B cell (primary cell): Measurements from ENCODE around the gene CHMP1A. TPM values are rescaled to one million over a fixed set of nuclear protein-coding genes. Genes with fewer than 3 reads are reported as not detected.

ENCODE experiments used
- ATAC-seq: fragments of 200-7000 bp; cut with Tn5 transposase; one replicate; pipeline ENCODE4 v1.10.0; 2021; ENCODE audit warnings: low read depth, mild to moderate bottlenecking, moderate number of reproducible peaks, moderate library complexity
- CTCF ChIA-PET: fragments of 350-600 bp; sonication (Branson Sonifier 250); formaldehyde crosslinking; loops from one replicate; lab custom pipeline; 2021; ENCODE audit warnings: antibody characterized with exemption, inconsistent platforms; lab: Charles Lee
- POLR2A ChIA-PET: fragments of 350-600 bp; sonication (Branson Sonifier 250); formaldehyde crosslinking; loops from one replicate; lab custom pipeline; 2021; ENCODE audit warnings: antibody characterized with exemption; lab: Charles Lee
- DNase-seq: peaks from one replicate; pipeline ENCODE4 v3.0.0; 2013
- H2AFZ ChIP-seq: 2 replicates; pipeline ENCODE4 v1.6.1; 2012; ENCODE audit warnings: mild to moderate bottlenecking, low read depth, low read length; ENCODE audit not compliant: insufficient read depth, poor library complexity, severe bottlenecking
- H3K27ac ChIP-seq, 2 donors: 1 replicate in 1 of 2; 2 replicates in 1 of 2; pipeline ENCODE4 v1.5.1; 2012 to 2013; ENCODE audit warnings: low read length in 2 of 2, mild to moderate bottlenecking in 2 of 2, moderate library complexity in 1 of 2
- H3K27me3 ChIP-seq, 4 experiments: fragments of 200-600 bp in 1 of 4; sonication (generic) in 1 of 4; replicated peaks in 1 of 4; 1 replicate in 2 of 4; 2 replicates in 2 of 4; pipeline versions ENCODE4 v1.6.1 to v1.7.0; 2013 to 2016; ENCODE audit warnings: low read length in 3 of 4, mild to moderate bottlenecking in 2 of 4, mixed read lengths in 1 of 4, moderate library complexity in 1 of 4; ENCODE audit not compliant: insufficient read depth in 4 of 4, control insufficient read depth in 3 of 4; ENCODE audit errors: control extremely low read depth in 1 of 4
- H3K36me3 ChIP-seq, 2 experiments: replicated peaks in 1 of 2; 1 replicate in 1 of 2; 2 replicates in 1 of 2; pipeline versions ENCODE4 v1.6.1 to v1.7.1; 2013; ENCODE audit warnings: low read length in 1 of 2; ENCODE audit not compliant: insufficient read depth in 2 of 2, control insufficient read depth in 1 of 2; ENCODE audit errors: control extremely low read depth in 1 of 2, extremely low read depth in 1 of 2
- H3K4me1 ChIP-seq, 2 donors: fragments of 200-600 bp in 1 of 2; sonication (generic) in 1 of 2; 1 replicate in 1 of 2; 2 replicates in 1 of 2; pipeline versions ENCODE4 v1.5.1 to v1.6.1; 2013 to 2017; ENCODE audit warnings: low read length in 2 of 2; ENCODE audit not compliant: control insufficient read depth in 2 of 2, insufficient read depth in 2 of 2
- H3K4me2 ChIP-seq: replicated peaks from 2 replicates; pipeline ENCODE3; 2012; ENCODE audit warnings: mild to moderate bottlenecking, low read depth, low read length; ENCODE audit not compliant: poor library complexity, severe bottlenecking
- H3K4me3 ChIP-seq, 5 experiments: fragments of 200-600 bp in 1 of 5; sonication (generic) in 1 of 5; 1 replicate in 3 of 5; 2 replicates in 2 of 5; pipeline versions ENCODE4 v1.5.1 to v1.7.0; 2011 to 2016; ENCODE audit warnings: low read length in 4 of 5, mild to moderate bottlenecking in 4 of 5, low read depth in 2 of 5, control low read depth in 1 of 5, moderate library complexity in 1 of 5; ENCODE audit not compliant: insufficient read depth in 1 of 5; ENCODE audit errors: control extremely low read depth in 1 of 5, extremely low read depth in 1 of 5
- H3K79me2 ChIP-seq: fragments of 200-600 bp; sonication (generic); one replicate; pipeline ENCODE4 v1.6.0; 2016; ENCODE audit warnings: low read length; ENCODE audit not compliant: control insufficient read depth, insufficient read depth
- H3K9ac ChIP-seq: fragments of 200-600 bp; sonication (generic); 2 replicates; pipeline ENCODE4 v1.6.1; 2017; ENCODE audit warnings: mild to moderate bottlenecking, low read length, moderate library complexity
- H3K9me3 ChIP-seq, 3 donors: one replicate each; pipeline versions ENCODE4 v1.6.1 to v1.7.1; 2013; ENCODE audit warnings: low read length in 2 of 3; ENCODE audit not compliant: control insufficient read depth in 2 of 3, insufficient read depth in 1 of 3; ENCODE audit errors: control extremely low read depth in 1 of 3
- H4K20me1 ChIP-seq: 2 replicates; pipeline ENCODE4 v1.6.0; 2012; ENCODE audit warnings: mild to moderate bottlenecking, low read length; ENCODE audit not compliant: insufficient read depth, control insufficient read depth, poor library complexity, severe bottlenecking
- H3K27ac Mint-ChIP-seq: one replicate; pipeline ENCODE4 v1.8.0; 2021; ENCODE audit warnings: mixed read lengths
- H3K27me3 Mint-ChIP-seq: one replicate; pipeline ENCODE4 v1.8.0; 2021; ENCODE audit warnings: mixed read lengths
- H3K4me1 Mint-ChIP-seq: one replicate; pipeline ENCODE4 v1.8.0; 2021; ENCODE audit warnings: mixed read lengths
- H3K4me3 Mint-ChIP-seq: one replicate; pipeline ENCODE4 v1.8.0; 2021; ENCODE audit warnings: mixed read lengths
- H3K9me3 Mint-ChIP-seq: one replicate; pipeline ENCODE4 v1.8.0; 2022; ENCODE audit warnings: mixed read lengths; ENCODE audit not compliant: insufficient read depth
- CTCF ChIP-seq: fragments of 200-600 bp; IDR thresholded peaks from one replicate; pipeline ENCODE4 v1.8.0; 2022; ENCODE audit warnings: antibody characterized with exemption, mild to moderate bottlenecking
- EZH2 ChIP-seq: IDR thresholded peaks from 2 replicates; pipeline ENCODE4 v1.6.1; 2012; ENCODE audit warnings: borderline replicate concordance, low read depth, mild to moderate bottlenecking, moderate library complexity, low read length; ENCODE audit not compliant: insufficient read depth, poor library complexity, severe bottlenecking
- WGBS: methylation state at CpG from one replicate; pipeline ENCODE4 v1.1.5; 2013; ENCODE audit warnings: missing lambda C conversion rate; ENCODE audit not compliant: insufficient coverage; 5-methylcytosine and 5-hydroxymethylcytosine counted together
- intact Hi-C: fragments of 100-400 bp; cut with micrococcal nuclease; formaldehyde crosslinking; loops from one replicate; pipeline ENCODE4 v1.10.0; 2022
- polyA plus RNA-seq: library from polyadenylated mRNA; depleted of rRNA; stranded (reverse); fragments of >200 nt; gene quantifications from 2 replicates; pipeline ENCODE4 v1.2.3, GENCODE V29; 2012
- total RNA-seq, 2 donors: library from RNA; stranded (reverse); fragments of 120-200 nt in 1 of 2; gene quantifications; 1 replicate in 1 of 2; 2 replicates in 1 of 2; pipeline versions ENCODE4 v1.2.3 to v1.2.4, GENCODE V29; 2013 to 2022

Gene CHMP1A
- total and polyA plus RNA-seq, 2 donors (not counting 1 experiment from before 2014, with no cell fraction given): 80.4 to 88.1 TPM

GRCh38 chr16:89646270-89646669 lies 11.2 kb downstream of the CHMP1A start:
- H3K4me1 Mint-ChIP-seq: peaks cover under 1% of the 10 kb centered on the region
- ChIA-PET CTCF (no interaction called here), POLR2A (interaction anchor here (0.6 kb wide), 1 partner anchor 83 kb away, joined by 3 read pairs; no protein-coding TSS in a partner anchor)
- peaks cover 16% of the 10 kb centered on the region for H4K20me1 ChIP-seq
- H3K79me2 ChIP-seq: no peaks in the 10 kb centered on the region
- no peak overlapping the region for H3K9ac ChIP-seq
- 97% methylated on average over 22 of the region's 22 CpGs for WGBS
- H3K4me3 Mint-ChIP-seq: no peak overlapping the region
- intact Hi-C loops: no loop called here
- no peaks in the 10 kb centered on the region for H3K9me3 ChIP-seq
- no peak overlapping the region for H3K4me2 ChIP-seq
- no peak overlapping the region for H2AFZ ChIP-seq
- H3K27ac ChIP-seq: no peak overlapping the region
- H3K4me1 ChIP-seq: peaks cover 0 to 1% of the 10 kb centered on the region in 2 donors
- no peak overlapping the region for H3K27ac Mint-ChIP-seq
- H3K27me3 ChIP-seq: no peaks in the 10 kb centered on the region
- peaks cover 5 to 34% of the 10 kb centered on the region in 2 experiments for H3K36me3 ChIP-seq
- ATAC-seq: no peak
- DNase-seq: no peak
- H3K27me3 Mint-ChIP-seq: no peaks in the 10 kb centered on the region
- H3K9me3 Mint-ChIP-seq: no peaks in the 10 kb centered on the region
- TF ChIP-seq CTCF (no peak), EZH2 (no peak)
- no peak overlapping the region for H3K4me3 ChIP-seq

- no peak overlapping the region for H2AFZ ChIP-seq
- H3K4me3 Mint-ChIP-seq: no peak overlapping the region
- H3K4me1 ChIP-seq: peaks cover 0 to 6% of the 10 kb centered on the region in 2 donors
- H3K4me3 ChIP-seq: no peak overlapping the region
- H3K79me2 ChIP-seq: no peaks in the 10 kb centered on the region
- H3K27ac ChIP-seq: no peak overlapping the region
- TF ChIP-seq CTCF (no peak), EZH2 (no peak)
- DNase-seq: no peak
- H3K9me3 ChIP-seq: no peaks in the 10 kb centered on the region
- no peaks in the 10 kb centered on the region for H3K9me3 Mint-ChIP-seq
- H3K36me3 ChIP-seq: peaks cover 3 to 30% of the 10 kb centered on the region in 2 experiments
- no peak for ATAC-seq
- H3K27me3 Mint-ChIP-seq: no peaks in the 10 kb centered on the region
- no peak overlapping the region for H3K27ac Mint-ChIP-seq
- H3K27me3 ChIP-seq: no peaks in the 10 kb centered on the region
- no peak overlapping the region for H3K9ac ChIP-seq
- peaks cover 12% of the 10 kb centered on the region for H4K20me1 ChIP-seq
- H3K4me2 ChIP-seq: no peak overlapping the region
- CTCF ChIA-PET: no interaction called here
- intact Hi-C loops: no loop called here
- 95% methylated on average over 9 of the region's 11 CpGs for WGBS
- peaks cover 9% of the 10 kb centered on the region for H3K4me1 Mint-ChIP-seq
- POLR2A ChIA-PET: interaction anchor here (0.5 kb wide), 1 partner anchor 12 kb away, joined by 4 read pairs; the partner anchor contains the start of gene CHMP1A
Measured at GRCh38 chr16:89645122-89645521, 12.4 kb downstream of the CHMP1A start.
